Liver (tissue), 9 donors: ENCODE results near the gene BDP1. TPM values are rescaled to one million over a fixed set of nuclear protein-coding genes. Genes with fewer than 3 reads are reported as not detected.
"Not testable (repeated sequence)": the region's sequence is repeated elsewhere in the genome, so short reads cannot be mapped to it uniquely, and the experiment has no call there.

Experiments used
- DNase-seq: peaks from one replicate; pipeline ENCODE4 v3.0.0-alpha.2; 2017; ENCODE audit warnings: low spot score
- H3K27ac ChIP-seq, 2 donors: one replicate each; pipeline ENCODE4 v1.7.0; 2013; ENCODE audit warnings: inconsistent platforms in 2 of 2, low read length in 2 of 2, control low read depth in 1 of 2, low read depth in 1 of 2, mild to moderate bottlenecking in 1 of 2
- H3K27me3 ChIP-seq, 4 donors: one replicate each; pipeline versions ENCODE4 v1.6.1 to v1.7.0; 2013; ENCODE audit warnings: low read length in 3 of 4, inconsistent platforms in 1 of 4, mild to moderate bottlenecking in 1 of 4, moderate library complexity in 1 of 4; ENCODE audit not compliant: control insufficient read depth in 4 of 4, insufficient read depth in 4 of 4
- H3K36me3 ChIP-seq, 4 donors: one replicate each; pipeline versions ENCODE4 v1.6.1 to v1.7.0; 2013; ENCODE audit warnings: low read length in 3 of 4, mild to moderate bottlenecking in 3 of 4, low read depth in 1 of 4, moderate library complexity in 1 of 4; ENCODE audit not compliant: control insufficient read depth in 4 of 4, insufficient read depth in 3 of 4
- H3K4me1 ChIP-seq, 4 donors: one replicate each; pipeline versions ENCODE4 v1.6.1 to v1.7.0; 2013; ENCODE audit warnings: low read length in 3 of 4, mild to moderate bottlenecking in 3 of 4, moderate library complexity in 1 of 4; ENCODE audit not compliant: control insufficient read depth in 4 of 4, insufficient read depth in 4 of 4
- H3K4me3 ChIP-seq, 3 donors: one replicate each; pipeline versions ENCODE4 v1.6.1 to v1.7.0; 2013; ENCODE audit warnings: low read length in 3 of 3, control low read depth in 1 of 3, low read depth in 1 of 3, mild to moderate bottlenecking in 1 of 3
- H3K9ac ChIP-seq, 2 donors: one replicate each; pipeline ENCODE4 v1.7.0; 2013; ENCODE audit warnings: low read length in 2 of 2, mild to moderate bottlenecking in 2 of 2, moderate library complexity in 2 of 2, control low read depth in 1 of 2, low read depth in 1 of 2
- H3K9me3 ChIP-seq, 4 donors: one replicate each; pipeline versions ENCODE4 v1.6.1 to v1.7.0; 2013; ENCODE audit warnings: low read length in 3 of 4; ENCODE audit not compliant: control insufficient read depth in 4 of 4
- EGR1 ChIP-seq, 2 donors: IDR thresholded peaks; 2 replicates each; pipeline ENCODE4 v1.6.1; 2016 to 2018; ENCODE audit warnings: antibody characterized with exemption in 2 of 2, low read depth in 2 of 2
- JUND ChIP-seq, 2 donors: IDR thresholded peaks; 2 replicates each; pipeline ENCODE4 v1.6.1; 2016; ENCODE audit warnings: antibody characterized with exemption in 2 of 2
- RAD21 ChIP-seq, 2 donors: IDR thresholded peaks; 2 replicates each; pipeline ENCODE4 v1.6.1; 2016; ENCODE audit warnings: antibody characterized with exemption in 2 of 2, mild to moderate bottlenecking in 2 of 2
- RXRA ChIP-seq, 2 donors: IDR thresholded peaks; 2 replicates each; pipeline ENCODE4 v1.6.1; 2017 to 2018; ENCODE audit warnings: antibody characterized with exemption in 2 of 2, mild to moderate bottlenecking in 1 of 2
- WGBS: extraction: QIAGEN DNeasy Blood & Tissue Kit; methylation state at CpG from one replicate; pipeline ENCODE4 v1.1.7; 2013; 5-methylcytosine and 5-hydroxymethylcytosine counted together
- polyA plus RNA-seq, 2 donors: library from polyadenylated mRNA; stranded (reverse) in 1 of 2; unstranded in 1 of 2; fragments of 200-250 nt in 1 of 2; fragments of >200 nt in 1 of 2; fragmentation: Nextera tagmentation in 1 of 2; extraction: Ambion mirVana in 1 of 2; gene quantifications; one replicate each; pipeline versions ENCODE4 v1.2.1 to v1.2.3, GENCODE V29; 2013 to 2015
- total RNA-seq, 2 donors: library from RNA; depleted of rRNA; stranded (reverse); fragments of >200 nt; gene quantifications; one replicate each; pipeline ENCODE4 v1.2.3, GENCODE V29; 2014
- TF ChIP-seq, protein P1 (sequence below): IDR thresholded peaks from 2 replicates; pipeline ENCODE4 v1.6.1; 2016; ENCODE audit warnings: antibody characterized with exemption, mild to moderate bottlenecking
- TF ChIP-seq, protein P2 (sequence below): IDR thresholded peaks from 2 replicates; pipeline ENCODE4 v1.6.1; 2016; ENCODE audit warnings: antibody characterized with exemption
- TF ChIP-seq, protein P3 (sequence below): fragments of 150-350 bp; IDR thresholded peaks from 2 replicates; pipeline ENCODE4 v1.5.1; 2017; ENCODE audit warnings: improper control_type of control experiment, low read depth, low read length; ENCODE audit not compliant: missing input control
- donor health status: healthy.
- donor health status: healthy.
- donor health status: healthy.
- donor health status: healthy.
- donor health status: healthy.

BDP1 gene
- total and polyA plus RNA-seq, 4 donors = 3.8 to 17.2 (median 12.7) TPM

GRCh38 chr5:71564895-71565294 is 109.4 kb downstream of the BDP1 start (continued):
- TF ChIP-seq, protein P1, sequence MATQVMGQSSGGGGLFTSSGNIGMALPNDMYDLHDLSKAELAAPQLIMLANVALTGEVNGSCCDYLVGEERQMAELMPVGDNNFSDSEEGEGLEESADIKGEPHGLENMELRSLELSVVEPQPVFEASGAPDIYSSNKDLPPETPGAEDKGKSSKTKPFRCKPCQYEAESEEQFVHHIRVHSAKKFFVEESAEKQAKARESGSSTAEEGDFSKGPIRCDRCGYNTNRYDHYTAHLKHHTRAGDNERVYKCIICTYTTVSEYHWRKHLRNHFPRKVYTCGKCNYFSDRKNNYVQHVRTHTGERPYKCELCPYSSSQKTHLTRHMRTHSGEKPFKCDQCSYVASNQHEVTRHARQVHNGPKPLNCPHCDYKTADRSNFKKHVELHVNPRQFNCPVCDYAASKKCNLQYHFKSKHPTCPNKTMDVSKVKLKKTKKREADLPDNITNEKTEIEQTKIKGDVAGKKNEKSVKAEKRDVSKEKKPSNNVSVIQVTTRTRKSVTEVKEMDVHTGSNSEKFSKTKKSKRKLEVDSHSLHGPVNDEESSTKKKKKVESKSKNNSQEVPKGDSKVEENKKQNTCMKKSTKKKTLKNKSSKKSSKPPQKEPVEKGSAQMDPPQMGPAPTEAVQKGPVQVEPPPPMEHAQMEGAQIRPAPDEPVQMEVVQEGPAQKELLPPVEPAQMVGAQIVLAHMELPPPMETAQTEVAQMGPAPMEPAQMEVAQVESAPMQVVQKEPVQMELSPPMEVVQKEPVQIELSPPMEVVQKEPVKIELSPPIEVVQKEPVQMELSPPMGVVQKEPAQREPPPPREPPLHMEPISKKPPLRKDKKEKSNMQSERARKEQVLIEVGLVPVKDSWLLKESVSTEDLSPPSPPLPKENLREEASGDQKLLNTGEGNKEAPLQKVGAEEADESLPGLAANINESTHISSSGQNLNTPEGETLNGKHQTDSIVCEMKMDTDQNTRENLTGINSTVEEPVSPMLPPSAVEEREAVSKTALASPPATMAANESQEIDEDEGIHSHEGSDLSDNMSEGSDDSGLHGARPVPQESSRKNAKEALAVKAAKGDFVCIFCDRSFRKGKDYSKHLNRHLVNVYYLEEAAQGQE = no peak

GRCh38 chr5:71569748-71570509 is 114.5 kb downstream of the BDP1 start:
- no peak for DNase-seq
- Histone ChIP-seq H3K36me3 (peaks cover 0 to 10% (median 6%) of the 10 kb centered on the region in 4 donors), H3K27ac (no peak overlapping the region), H3K4me1 (no peaks in the 10 kb centered on the region), H3K4me3 (no peak overlapping the region), H3K27me3 (no peaks in the 10 kb centered on the region), H3K9ac (no peak overlapping the region), H3K9me3 (no peaks in the 10 kb centered on the region)
- TF ChIP-seq JUND (IDR thresholded peaks at IDR 0.05) = no peak
- WGBS = 71% methylated on average over 5 of the region's 5 CpGs

GRCh38 chr5:71571811-71572210 is 116.4 kb downstream of the BDP1 start:
- H3K27ac ChIP-seq, H3K9me3 ChIP-seq, DNase-seq, H3K9ac ChIP-seq, H3K36me3 ChIP-seq, H3K4me3 ChIP-seq, H3K27me3 ChIP-seq, H3K4me1 ChIP-seq: not testable (repeated sequence)
- WGBS = 95% methylated on average over 7 of the region's 7 CpGs

DNA sequence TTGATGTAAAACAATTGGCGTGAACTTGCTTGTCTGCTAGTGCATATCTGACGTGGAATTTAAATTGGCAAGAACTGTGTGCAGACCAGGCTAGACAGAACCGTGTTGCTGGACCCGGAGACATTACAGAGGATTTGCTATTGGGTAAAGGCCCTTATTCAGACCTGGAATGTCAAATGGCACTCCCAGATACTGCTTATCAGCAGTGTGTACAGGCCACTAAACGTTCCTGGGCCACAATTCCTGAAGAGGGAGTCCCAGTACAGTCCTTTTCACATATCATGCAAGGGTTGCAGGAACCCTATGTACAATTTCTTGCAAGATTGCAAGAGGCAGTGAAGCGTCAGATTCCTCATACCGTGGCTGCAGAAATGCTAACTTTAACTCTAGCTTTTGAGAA is 118.1 kb downstream of the BDP1 start:
- WGBS = 89% methylated on average over 7 of the region's 7 CpGs

DNA sequence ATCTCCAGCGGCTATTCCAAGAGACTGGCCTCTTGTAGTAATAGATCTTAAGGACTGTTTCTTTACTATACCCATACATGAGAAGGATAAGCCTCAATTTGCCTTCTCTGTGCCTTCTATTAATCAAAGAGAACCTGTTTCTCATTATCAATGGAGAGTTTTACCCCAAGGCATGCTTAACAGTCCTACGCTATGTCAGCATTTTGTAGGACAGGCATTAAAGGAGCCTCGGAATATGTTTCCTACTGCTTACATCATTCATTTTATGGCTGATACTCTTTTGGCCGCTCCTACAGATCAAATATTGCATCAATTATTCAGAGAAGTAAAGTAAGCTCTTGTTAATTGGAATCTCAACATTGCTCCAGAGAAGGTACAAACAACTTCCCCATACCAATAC is 120.1 kb downstream of the BDP1 start:
- H3K4me1 ChIP-seq, DNase-seq, H3K36me3 ChIP-seq, H3K9me3 ChIP-seq, H3K9ac ChIP-seq, H3K4me3 ChIP-seq, H3K27ac ChIP-seq, H3K27me3 ChIP-seq: not testable (repeated sequence)
- WGBS = 96% methylated on average over 4 of the region's 4 CpGs

More for the DNA sequence above, 118.1 kb downstream of the BDP1 start:
- H3K9me3 ChIP-seq = no peaks in the 10 kb centered on the region
- TF ChIP-seq RAD21 (IDR thresholded peaks at IDR 0.05) = no peak
- TF ChIP-seq, protein P2, sequence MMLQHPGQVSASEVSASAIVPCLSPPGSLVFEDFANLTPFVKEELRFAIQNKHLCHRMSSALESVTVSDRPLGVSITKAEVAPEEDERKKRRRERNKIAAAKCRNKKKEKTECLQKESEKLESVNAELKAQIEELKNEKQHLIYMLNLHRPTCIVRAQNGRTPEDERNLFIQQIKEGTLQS = no peak
- no peak for TF ChIP-seq EGR1 (IDR thresholded peaks at IDR 0.05; ENCODE audit: low read depth in 2 of 2)
- TF ChIP-seq, protein P3, sequence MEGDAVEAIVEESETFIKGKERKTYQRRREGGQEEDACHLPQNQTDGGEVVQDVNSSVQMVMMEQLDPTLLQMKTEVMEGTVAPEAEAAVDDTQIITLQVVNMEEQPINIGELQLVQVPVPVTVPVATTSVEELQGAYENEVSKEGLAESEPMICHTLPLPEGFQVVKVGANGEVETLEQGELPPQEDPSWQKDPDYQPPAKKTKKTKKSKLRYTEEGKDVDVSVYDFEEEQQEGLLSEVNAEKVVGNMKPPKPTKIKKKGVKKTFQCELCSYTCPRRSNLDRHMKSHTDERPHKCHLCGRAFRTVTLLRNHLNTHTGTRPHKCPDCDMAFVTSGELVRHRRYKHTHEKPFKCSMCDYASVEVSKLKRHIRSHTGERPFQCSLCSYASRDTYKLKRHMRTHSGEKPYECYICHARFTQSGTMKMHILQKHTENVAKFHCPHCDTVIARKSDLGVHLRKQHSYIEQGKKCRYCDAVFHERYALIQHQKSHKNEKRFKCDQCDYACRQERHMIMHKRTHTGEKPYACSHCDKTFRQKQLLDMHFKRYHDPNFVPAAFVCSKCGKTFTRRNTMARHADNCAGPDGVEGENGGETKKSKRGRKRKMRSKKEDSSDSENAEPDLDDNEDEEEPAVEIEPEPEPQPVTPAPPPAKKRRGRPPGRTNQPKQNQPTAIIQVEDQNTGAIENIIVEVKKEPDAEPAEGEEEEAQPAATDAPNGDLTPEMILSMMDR = no peak
- TF ChIP-seq RXRA (IDR thresholded peaks at IDR 0.05) = no peak
- no peak overlapping the region for H3K4me3 ChIP-seq
- no peak overlapping the region for H3K27ac ChIP-seq
- no peak for DNase-seq
- H3K36me3 ChIP-seq = peaks cover 0 to 5% (median 0%) of the 10 kb centered on the region in 4 donors
- no peaks in the 10 kb centered on the region for H3K4me1 ChIP-seq
- no peak overlapping the region for H3K9ac ChIP-seq
- H3K27me3 ChIP-seq = no peaks in the 10 kb centered on the region
